IMR-90 (cell line): ENCODE results near the gene AP1S1.

Experiments used
- BHLHE40 ChIP-seq: fragments of 150-350 bp; IDR thresholded peaks from 2 replicates; pipeline ENCODE4 v1.6.1; 2016; ENCODE audit warnings: mild to moderate bottlenecking, low read depth, low read length
- CEBPB ChIP-seq: IDR thresholded peaks from 2 replicates; pipeline ENCODE4 v1.6.1; 2012; ENCODE audit warnings: low read depth, low read length, improper control_type of control experiment
- FOS ChIP-seq: fragments of 150-350 bp; IDR thresholded peaks from 2 replicates; pipeline ENCODE4 v1.6.1; 2016; ENCODE audit warnings: low read depth, low read length
- MAFK ChIP-seq: IDR thresholded peaks from 2 replicates; pipeline ENCODE4 v1.6.1; 2012; ENCODE audit warnings: low read depth, low read length, improper control_type of control experiment
- MAZ ChIP-seq: IDR thresholded peaks from 2 replicates; pipeline ENCODE4 v1.6.1; 2012; ENCODE audit warnings: low read depth, mild to moderate bottlenecking, low read length, improper control_type of control experiment, moderate library complexity, borderline replicate concordance
- NFE2L2 ChIP-seq: fragments of 150-350 bp; IDR thresholded peaks from 2 replicates; pipeline ENCODE4 v1.6.1; 2016; ENCODE audit warnings: low read depth, mild to moderate bottlenecking, low read length
- POLR2A ChIP-seq: IDR thresholded peaks from 2 replicates; pipeline ENCODE4 v1.6.1; 2012; ENCODE audit warnings: mild to moderate bottlenecking, low read depth, low read length
- RAD21 ChIP-seq: IDR thresholded peaks from 2 replicates; pipeline ENCODE4 v1.6.1; 2012; ENCODE audit warnings: low read length, improper control_type of control experiment
- RCOR1 ChIP-seq: IDR thresholded peaks from 2 replicates; pipeline ENCODE4 v1.6.1; 2012; ENCODE audit warnings: mild to moderate bottlenecking, low read length, improper control_type of control experiment; ENCODE audit not compliant: insufficient replicate concordance
- RFX5 ChIP-seq: IDR thresholded peaks from 2 replicates; pipeline ENCODE4 v1.8.0; 2012; ENCODE audit warnings: low read depth, mild to moderate bottlenecking, low read length, moderate library complexity
- SMC3 ChIP-seq: fragments of 150-350 bp; IDR thresholded peaks from 2 replicates; pipeline ENCODE4 v1.6.1; 2016; ENCODE audit warnings: low read depth, mild to moderate bottlenecking, antibody characterized with exemption, low read length, moderate library complexity
- TF ChIP-seq, protein P1 (sequence below): conservative IDR thresholded peaks from 2 replicates; pipeline ENCODE4 v1.5.1; 2012; ENCODE audit warnings: mild to moderate bottlenecking, low read depth, low read length, improper control_type of control experiment
- TF ChIP-seq, protein P2 (sequence below): fragments of 150-350 bp; IDR thresholded peaks from 2 replicates; pipeline ENCODE4 v1.6.1; 2017; ENCODE audit warnings: mild to moderate bottlenecking, antibody characterized with exemption, low read length, low read depth

DNA sequence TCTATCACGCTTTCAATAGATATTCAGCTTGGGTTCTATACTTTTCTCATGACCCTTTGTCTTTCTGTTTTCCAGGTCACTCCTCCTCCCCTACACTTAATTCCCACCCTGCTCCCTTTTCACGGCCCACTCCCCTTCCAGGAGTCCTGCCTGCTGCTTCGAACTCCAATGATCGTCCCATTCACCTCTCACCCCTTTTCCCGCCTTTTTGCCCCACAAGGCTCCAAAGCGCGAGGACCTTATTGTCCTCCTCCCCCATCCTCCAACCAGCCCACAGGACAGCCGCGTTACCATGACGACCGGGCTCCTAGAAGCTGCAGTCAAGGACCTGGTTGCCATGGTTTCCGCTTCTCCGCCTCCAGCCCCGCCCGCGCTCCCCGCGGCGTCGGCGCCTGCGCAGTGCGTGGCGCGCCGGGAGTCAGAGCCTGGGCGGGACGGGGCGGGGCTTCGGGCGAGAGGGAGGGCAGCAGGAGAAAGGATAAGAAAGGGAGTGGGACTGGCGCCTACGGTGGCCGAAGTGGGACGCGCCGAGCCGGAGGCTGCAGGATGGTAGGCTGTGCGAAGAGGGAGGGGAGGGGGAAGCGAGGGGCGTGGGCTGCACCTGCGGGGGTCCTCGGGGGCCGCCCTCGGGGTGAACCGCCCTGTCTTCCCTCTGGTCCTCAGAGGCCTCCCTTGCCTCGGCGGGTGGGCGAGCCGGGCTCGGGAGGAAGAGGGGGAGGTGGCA lies at the start of gene AP1S1:
- TF ChIP-seq, protein P1, sequence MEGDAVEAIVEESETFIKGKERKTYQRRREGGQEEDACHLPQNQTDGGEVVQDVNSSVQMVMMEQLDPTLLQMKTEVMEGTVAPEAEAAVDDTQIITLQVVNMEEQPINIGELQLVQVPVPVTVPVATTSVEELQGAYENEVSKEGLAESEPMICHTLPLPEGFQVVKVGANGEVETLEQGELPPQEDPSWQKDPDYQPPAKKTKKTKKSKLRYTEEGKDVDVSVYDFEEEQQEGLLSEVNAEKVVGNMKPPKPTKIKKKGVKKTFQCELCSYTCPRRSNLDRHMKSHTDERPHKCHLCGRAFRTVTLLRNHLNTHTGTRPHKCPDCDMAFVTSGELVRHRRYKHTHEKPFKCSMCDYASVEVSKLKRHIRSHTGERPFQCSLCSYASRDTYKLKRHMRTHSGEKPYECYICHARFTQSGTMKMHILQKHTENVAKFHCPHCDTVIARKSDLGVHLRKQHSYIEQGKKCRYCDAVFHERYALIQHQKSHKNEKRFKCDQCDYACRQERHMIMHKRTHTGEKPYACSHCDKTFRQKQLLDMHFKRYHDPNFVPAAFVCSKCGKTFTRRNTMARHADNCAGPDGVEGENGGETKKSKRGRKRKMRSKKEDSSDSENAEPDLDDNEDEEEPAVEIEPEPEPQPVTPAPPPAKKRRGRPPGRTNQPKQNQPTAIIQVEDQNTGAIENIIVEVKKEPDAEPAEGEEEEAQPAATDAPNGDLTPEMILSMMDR: no peak
- TF ChIP-seq SMC3 (no peak), POLR2A (no peak), RAD21 (no peak), MAZ (peak; percentile 95), BHLHE40 (no peak), RCOR1 (no peak), NFE2L2 (no peak), RFX5 (no peak), FOS (no peak), MAFK (no peak), CEBPB (no peak)
- TF ChIP-seq, protein P2, sequence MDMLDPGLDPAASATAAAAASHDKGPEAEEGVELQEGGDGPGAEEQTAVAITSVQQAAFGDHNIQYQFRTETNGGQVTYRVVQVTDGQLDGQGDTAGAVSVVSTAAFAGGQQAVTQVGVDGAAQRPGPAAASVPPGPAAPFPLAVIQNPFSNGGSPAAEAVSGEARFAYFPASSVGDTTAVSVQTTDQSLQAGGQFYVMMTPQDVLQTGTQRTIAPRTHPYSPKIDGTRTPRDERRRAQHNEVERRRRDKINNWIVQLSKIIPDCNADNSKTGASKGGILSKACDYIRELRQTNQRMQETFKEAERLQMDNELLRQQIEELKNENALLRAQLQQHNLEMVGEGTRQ: 0 out of 2 replicates have a peak, but pooled peaks have one; percentile 21
